Mucosa of gallbladder (tissue), 1 donor: ENCODE results near the gene SIPA1L3. TPM values are rescaled to one million over a fixed set of nuclear protein-coding genes. Genes with fewer than 3 reads are reported as not detected.
A peak's percentile ranks its signal among the peaks of the same experiment; 100 is the strongest.

Source experiments
- DNase-seq: peaks from one replicate; pipeline ENCODE4 v3.0.0-alpha.2; 2020; ENCODE audit warnings: low spot score
- total RNA-seq: library from RNA; stranded (reverse); gene quantifications from one replicate; pipeline ENCODE4 v1.2.1, GENCODE V29; 2021
- donor health status: DM: no; HTN: no; CAD: no.

SIPA1L3 gene
- total RNA-seq, 1 donor from 2014 or later = 74.6 TPM

DNA sequence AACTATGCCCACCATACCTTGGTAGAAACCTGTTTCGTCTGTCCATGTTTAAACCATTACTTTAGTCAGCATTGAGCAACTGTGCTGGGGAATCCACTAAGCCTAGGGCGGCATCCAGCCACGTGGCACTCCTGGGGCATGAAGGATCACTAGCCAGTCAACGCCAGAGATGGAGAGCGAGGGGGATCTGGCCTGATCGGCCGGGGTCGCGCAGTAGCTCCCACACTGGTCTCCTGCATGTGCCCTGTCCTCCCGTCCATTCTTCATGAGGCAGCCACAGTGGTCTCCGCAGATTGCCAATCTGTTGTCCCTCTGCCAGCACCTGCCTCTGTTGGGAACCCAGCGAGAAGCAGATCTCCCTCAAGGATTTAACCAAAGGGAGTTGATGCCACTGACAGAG lies 207.6 kb downstream of the SIPA1L3 start:
- DNase-seq = no peak

DNA sequence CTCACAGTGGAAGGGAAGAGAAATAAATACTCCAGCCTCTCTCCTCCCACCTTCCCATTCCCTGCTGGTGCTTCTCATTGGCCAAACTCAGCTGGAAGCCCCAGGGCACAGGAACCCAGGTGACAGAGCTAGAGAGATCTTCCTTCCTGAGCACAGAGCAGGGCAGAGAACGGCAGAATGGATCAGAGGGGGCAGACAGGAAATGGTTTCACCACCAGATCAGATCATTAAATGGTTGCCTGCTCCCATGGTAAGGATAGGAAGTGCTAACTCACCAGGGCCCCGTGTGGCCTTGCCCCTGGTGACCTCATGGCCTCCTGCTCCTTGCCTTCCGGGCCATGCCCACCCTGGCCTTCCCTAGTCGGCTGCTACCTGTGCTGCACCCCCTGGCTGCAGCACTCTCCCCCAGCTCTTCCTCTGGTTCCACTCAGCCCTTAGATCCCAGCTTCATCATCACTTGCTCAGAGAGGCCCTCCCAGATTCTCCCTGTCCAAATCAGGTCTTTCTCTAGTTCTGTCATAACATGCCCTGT lies 208.3 kb downstream of the SIPA1L3 start:
- DNase-seq = no peak

- no peak for DNase-seq
Observed at GRCh38 chr19:38118176-38118575, 211.2 kb downstream of the SIPA1L3 start.

DNA sequence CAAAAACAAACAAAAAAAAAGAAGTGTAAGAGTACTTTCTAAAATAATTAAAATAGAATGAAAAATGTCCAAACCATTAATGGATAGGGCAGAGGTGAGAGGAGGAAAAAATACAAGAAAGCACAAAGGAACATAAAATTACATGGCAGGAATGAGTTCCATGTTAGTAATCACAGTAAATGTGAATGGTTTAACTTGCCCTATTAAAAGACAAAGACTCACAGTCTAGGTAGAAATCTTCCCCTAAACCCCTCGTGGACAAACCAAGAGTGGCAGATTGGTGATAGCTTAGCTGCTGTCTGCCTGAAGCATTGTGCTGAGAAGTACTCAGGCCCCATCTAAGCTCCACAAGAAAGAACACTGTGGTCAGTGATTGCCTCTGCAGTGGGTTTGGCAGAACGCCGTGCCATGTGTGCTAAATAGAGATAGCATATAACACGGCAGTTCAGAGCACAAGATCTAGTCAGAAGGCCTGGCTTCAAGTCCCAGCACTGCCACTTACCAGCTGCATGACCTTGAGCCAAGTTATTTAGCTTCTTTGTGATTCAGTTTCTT lies 213.5 kb downstream of the SIPA1L3 start:
- no peak for DNase-seq

DNA sequence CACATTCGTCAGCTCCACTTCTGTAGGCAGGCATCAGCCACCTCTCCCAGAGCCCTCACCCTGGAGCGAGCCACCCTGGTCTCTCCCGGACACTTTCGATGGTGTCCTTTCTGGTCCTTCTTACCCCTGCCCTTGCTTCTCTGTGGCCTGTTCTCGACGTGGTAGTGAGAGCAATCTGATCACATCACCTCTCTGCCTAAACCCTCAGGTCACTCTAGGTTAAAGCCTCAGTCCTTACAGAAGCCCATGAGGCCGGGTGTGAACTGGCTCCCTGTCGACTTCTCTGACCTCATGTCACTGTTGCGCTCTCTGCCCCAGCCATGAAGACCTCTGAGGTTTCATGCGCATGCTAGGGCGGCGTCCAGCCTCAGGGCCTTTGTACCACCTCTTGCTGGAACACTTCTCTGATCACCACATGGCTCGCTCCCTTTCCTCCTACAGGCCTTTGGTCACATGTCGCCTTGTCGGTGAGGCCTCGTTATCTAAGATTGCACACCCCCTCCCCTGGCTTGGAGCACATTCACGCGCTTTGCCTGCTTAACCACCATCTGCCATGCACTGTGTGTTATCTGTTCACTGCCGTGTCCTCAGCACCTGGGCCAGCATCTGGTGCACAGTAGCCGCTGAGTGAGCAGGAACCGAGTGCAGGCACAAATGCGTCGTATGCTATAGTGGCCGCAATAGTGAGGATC lies 215.5 kb downstream of the SIPA1L3 start:
- no peak for DNase-seq

DNA sequence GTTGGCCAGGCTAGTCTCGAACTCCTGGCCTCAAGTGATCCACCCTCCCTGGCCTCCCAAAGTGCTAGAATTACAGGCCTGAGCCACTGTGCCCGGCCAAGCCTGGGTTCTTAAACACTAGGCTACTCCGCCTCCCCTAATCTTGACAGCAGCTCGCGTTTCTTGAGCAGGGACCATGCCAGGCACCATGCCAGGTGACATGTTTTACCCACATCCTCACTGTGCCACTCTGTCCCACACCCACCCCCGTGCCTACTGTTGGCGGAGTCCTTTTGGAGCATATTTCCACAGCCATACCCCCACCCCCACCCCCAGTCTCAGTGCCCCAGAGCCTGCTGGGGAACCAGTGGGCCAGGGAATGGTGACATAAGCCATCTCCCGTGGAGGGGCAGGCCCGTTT lies 218.2 kb downstream of the SIPA1L3 start:
- no peak for DNase-seq

GRCh38 chr19:38130399-38130798 lies 223.4 kb downstream of the SIPA1L3 start:
- no peak for DNase-seq

DNA sequence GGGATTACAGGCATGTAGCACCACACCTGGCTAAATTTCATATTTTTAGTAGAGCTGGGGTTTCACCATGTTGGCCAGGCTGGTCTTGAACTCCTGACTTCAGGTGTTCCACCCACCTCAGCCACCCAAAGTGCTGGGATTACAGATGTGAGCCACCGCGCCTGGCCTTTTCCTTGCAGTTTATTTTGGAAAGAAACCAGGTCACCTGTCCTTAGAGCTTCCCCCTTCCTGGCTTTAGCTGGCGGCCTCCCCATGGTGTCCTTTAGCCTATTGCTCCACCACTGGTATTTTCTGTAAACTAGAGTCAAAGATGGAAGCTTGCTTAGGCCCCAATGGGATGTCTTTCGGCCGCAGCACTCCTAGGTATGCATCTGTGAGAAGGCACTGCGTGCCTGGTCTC lies 225.8 kb downstream of the SIPA1L3 start:
- DNase-seq = no peak

- DNase-seq = no peak
Observed at GRCh38 chr19:38133319-38133718, 226.3 kb downstream of the SIPA1L3 start.

GRCh38 chr19:38134540-38135149 lies 227.6 kb downstream of the SIPA1L3 start:
- peak; percentile 16 for DNase-seq

GRCh38 chr19:38135150-38135998 lies 228.4 kb downstream of the SIPA1L3 start:
- DNase-seq = no peak

- DNase-seq = no peak
Observed at GRCh38 chr19:38139122-38139521, 232.1 kb downstream of the SIPA1L3 start.

DNA sequence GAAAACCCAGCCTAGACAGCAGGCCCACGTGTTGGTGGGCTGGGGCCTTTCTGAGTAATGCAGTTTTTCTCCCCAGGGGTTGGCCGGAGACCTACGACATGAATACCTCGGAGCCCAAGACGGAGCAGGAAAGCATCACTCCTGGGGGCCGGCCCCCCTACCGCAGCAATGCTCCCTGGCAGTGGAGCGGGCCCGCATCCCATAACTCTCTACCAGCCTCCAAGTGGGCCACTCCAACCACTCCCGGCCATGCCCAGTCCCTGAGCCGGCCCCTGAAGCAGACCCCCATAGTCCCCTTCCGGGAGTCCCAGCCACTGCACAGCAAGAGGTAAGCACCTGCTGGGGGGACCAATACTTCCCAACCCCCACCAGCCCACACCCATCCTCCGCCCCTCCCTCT lies 234.1 kb downstream of the SIPA1L3 start:
- no peak for DNase-seq

DNA sequence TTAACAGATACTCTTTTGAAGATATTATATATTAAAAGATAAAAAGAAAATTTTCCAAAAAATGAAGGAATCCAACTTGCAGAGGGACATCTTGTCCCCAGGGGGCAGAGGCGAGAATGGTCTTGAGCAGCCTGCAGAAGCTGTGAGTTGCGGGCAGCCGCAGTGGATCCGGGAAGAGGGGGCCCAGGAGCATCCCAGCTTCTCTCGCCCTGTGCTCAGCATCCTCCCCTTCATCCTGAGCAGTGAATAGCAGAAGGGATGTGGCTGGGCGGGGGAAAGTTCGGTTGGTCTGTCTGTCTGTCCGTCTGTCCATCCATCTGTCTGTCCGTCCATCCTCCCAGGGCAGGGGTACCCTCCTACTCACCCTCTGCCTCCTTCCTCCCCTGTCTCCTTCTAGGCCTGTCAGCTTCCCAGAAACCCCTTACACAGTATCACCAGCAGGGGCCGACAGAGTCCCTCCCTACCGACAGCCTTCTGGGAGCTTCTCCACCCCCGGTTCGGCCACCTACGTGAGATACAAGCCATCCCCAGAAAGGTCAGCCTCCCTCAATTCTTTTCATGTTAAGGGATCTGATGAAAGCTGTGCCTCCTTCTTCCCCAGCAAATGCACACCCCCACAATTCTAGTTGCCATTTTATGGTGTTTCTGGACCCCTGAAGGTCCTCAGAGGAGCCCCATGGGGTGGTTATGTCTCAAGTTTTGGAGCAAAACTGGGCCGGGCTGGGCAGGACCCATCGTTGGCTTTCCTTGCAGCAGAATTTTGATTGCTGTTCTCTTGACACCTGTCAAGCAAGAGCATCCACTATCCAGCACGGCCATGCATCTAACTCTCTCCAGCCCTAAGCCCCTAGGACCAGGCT lies 235.4 kb downstream of the SIPA1L3 start:
- DNase-seq = peak; percentile 27

DNA sequence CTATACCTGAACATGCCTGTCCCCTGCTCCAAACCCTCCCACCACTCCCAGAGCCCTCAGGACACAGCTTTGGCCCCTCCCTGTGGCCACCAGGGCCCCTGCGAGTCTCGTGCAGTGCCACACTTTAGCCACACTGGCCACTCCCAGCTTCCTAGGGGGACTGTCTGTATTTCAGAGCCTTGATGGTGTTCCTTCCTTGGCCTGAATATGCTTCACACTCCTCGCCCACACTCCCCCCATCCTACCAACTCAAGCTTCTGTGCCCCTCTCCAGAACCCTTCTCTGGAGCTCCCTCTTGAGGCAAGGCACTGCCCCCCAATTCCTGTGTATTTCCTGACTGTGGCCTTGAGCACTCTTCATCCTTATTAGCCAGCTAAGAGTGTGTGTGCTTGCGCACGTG lies 236.8 kb downstream of the SIPA1L3 start:
- DNase-seq = no peak

- no peak for DNase-seq
Observed at GRCh38 chr19:38144667-38145066, 237.7 kb downstream of the SIPA1L3 start.

- DNase-seq = no peak
Observed at GRCh38 chr19:38145623-38146022, 238.6 kb downstream of the SIPA1L3 start.

DNA sequence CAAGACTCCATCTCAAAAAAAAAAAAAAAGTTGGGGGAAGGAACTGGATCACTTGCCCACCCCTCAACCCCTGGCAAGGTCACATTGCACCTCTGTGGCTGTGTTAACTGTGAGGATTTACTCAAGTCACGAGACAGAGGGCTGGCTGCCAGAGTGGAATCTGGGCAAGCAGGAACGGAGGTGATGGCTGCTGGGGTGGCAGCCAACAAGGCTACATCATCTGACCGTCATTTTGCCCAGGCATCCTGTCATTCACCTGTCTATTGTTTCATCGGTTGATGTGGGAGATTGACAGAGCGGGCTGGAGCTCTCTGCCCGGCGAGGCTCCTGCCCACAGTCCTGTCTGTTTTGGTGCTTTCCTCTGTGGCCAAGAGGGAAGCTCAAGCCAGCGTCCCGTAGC lies 241.3 kb downstream of the SIPA1L3 start:
- no peak for DNase-seq

DNA sequence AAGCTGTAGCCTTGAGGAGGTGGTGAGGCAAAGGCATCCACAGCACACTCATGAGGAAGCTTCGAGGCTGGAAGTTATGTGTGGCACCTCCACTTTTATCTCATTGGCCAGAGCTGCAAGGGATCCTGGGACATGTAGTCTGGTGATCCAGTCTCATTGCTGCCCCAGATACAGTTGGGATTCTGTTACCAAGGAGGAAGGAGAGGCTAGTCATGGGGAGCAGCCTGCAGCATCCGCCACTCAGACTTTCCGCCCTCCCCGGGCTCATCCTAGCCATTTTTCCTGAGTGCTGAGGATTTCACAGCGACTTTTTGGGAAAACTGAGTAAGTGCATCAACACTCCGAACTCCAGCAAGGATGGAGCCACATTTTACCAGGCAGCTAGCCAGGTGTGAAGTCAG lies 242.7 kb downstream of the SIPA1L3 start:
- no peak for DNase-seq

DNA sequence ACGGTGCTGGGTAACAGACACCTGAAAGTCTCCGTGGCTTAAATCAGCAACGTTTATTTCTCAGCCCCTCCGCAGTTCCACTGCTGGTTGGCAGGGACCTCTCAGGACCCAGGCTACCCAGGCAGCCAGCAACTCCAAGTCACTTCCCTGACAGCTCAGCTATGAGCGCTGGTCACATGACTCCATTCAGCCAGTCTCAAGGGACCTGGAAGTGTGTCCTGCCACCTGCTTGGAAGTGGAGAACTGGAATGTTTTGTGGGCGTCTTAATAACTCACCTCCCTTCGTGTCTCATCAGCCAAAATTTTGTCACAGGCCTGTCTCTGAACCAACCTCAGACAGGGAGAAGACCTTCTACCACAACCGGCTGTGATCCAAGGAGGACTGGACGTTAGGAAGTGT lies 244.2 kb downstream of the SIPA1L3 start:
- no peak for DNase-seq
